NOMO-1 treated with DMSO at 0.1 percent for 48 hours (cell line): ENCODE data around the gene RBFOX2.

Experiments
- DNase-seq: peaks from one replicate; lab custom pipeline; 2025; ENCODE audit not compliant: unreplicated experiment; lab: John Stamatoyannopoulos, UW

Gene RBFOX2

GRCh38 chr22:35947794-35948425, 80.7 kb downstream of the RBFOX2 start:
- no peak for DNase-seq

- DNase-seq, result no peak
These were observed 84.2 kb downstream of the RBFOX2 start for GRCh38 chr22:35944458-35944857.

GRCh38 chr22:35940166-35940565, 88.5 kb downstream of the RBFOX2 start:
- DNase-seq, result no peak

GRCh38 chr22:35938226-35938625, 90.4 kb downstream of the RBFOX2 start:
- no peak for DNase-seq

- peak; percentile 55 for DNase-seq
These were observed 97.7 kb downstream of the RBFOX2 start for GRCh38 chr22:35930933-35931332.

GRCh38 chr22:35928285-35928798, 100.3 kb downstream of the RBFOX2 start:
- DNase-seq, result no peak

- DNase-seq, result no peak
These were observed 105.6 kb downstream of the RBFOX2 start for GRCh38 chr22:35923026-35923425.

- peak; percentile 60 for DNase-seq
These were observed 106.8 kb downstream of the RBFOX2 start for GRCh38 chr22:35921777-35922176.

GRCh38 chr22:35921044-35921443, 107.6 kb downstream of the RBFOX2 start:
- no peak for DNase-seq

- no peak for DNase-seq
These were observed 109.6 kb downstream of the RBFOX2 start for GRCh38 chr22:35919002-35919542.

GRCh38 chr22:35918456-35918855, 110.2 kb downstream of the RBFOX2 start:
- DNase-seq, result no peak

- no peak for DNase-seq
These were observed 111.0 kb downstream of the RBFOX2 start for GRCh38 chr22:35917651-35918050.

GRCh38 chr22:35915477-35916013, 113.1 kb downstream of the RBFOX2 start:
- no peak for DNase-seq

- peak; percentile 50 for DNase-seq
These were observed 113.8 kb downstream of the RBFOX2 start for GRCh38 chr22:35914665-35915476.

GRCh38 chr22:35914357-35914664, 114.3 kb downstream of the RBFOX2 start:
- DNase-seq, result no peak

GRCh38 chr22:35913925-35914324, 114.7 kb downstream of the RBFOX2 start:
- DNase-seq, result no peak

- peak; percentile 54 for DNase-seq
These were observed 116.0 kb downstream of the RBFOX2 start for GRCh38 chr22:35912658-35913057.

GRCh38 chr22:35911877-35912276, 116.7 kb downstream of the RBFOX2 start:
- DNase-seq, result no peak

GRCh38 chr22:35910926-35911325, 117.7 kb downstream of the RBFOX2 start:
- DNase-seq, result no peak

GRCh38 chr22:35910003-35910769, 118.4 kb downstream of the RBFOX2 start:
- no peak for DNase-seq

GRCh38 chr22:35905894-35906293, 122.7 kb downstream of the RBFOX2 start:
- no peak for DNase-seq
